Activated CD8-positive, alpha-beta memory T cell treated with anti-CD3 and anti-CD28 coated beads, Interleukin-2, amount 10 ng/mL, durations not matched to agents 7 days and 5 days (primary cell): ENCODE measurements around the gene C5. TPM values are rescaled to one million over a fixed set of nuclear protein-coding genes. Genes with fewer than 3 reads are reported as not detected.

Experiments
- ATAC-seq: fragments of 150-1000 bp; cut with Tn5 transposase; one replicate; pipeline ENCODE4 v1.10.0; 2021; ENCODE audit warnings: moderate library complexity
- CTCF ChIA-PET: fragments of 350-600 bp; sonication (Branson Sonifier 250); formaldehyde crosslinking; loops from one replicate; lab custom pipeline; 2021; ENCODE audit warnings: antibody characterized with exemption; lab: Charles Lee
- DNase-seq: peaks from one replicate; pipeline ENCODE4 v3.0.0-alpha.2; 2020
- H3K27ac Mint-ChIP-seq: one replicate; pipeline ENCODE4 v1.8.0; 2021; ENCODE audit warnings: mild to moderate bottlenecking, mixed read lengths
- H3K27me3 Mint-ChIP-seq: one replicate; pipeline ENCODE4 v1.8.0; 2021; ENCODE audit warnings: mixed read lengths
- H3K36me3 Mint-ChIP-seq: one replicate; pipeline ENCODE4 v1.8.0; 2021; ENCODE audit warnings: mild to moderate bottlenecking, mixed read lengths
- H3K4me1 Mint-ChIP-seq: one replicate; pipeline ENCODE4 v1.8.0; 2021; ENCODE audit warnings: mixed read lengths
- H3K4me3 Mint-ChIP-seq: one replicate; pipeline ENCODE4 v1.8.0; 2021; ENCODE audit warnings: mild to moderate bottlenecking, moderate library complexity, mixed read lengths
- H3K9me3 Mint-ChIP-seq: one replicate; pipeline ENCODE4 v1.8.0; 2022; ENCODE audit warnings: low read depth, mixed read lengths
- total RNA-seq, 2 experiments: library from RNA; stranded (reverse); gene quantifications; one replicate each; pipeline ENCODE4 v1.2.3, GENCODE V29; 2021

The C5 gene
- total RNA-seq, 2 experiments from 2014 or later: 1.9 to 3.0 TPM

DNA sequence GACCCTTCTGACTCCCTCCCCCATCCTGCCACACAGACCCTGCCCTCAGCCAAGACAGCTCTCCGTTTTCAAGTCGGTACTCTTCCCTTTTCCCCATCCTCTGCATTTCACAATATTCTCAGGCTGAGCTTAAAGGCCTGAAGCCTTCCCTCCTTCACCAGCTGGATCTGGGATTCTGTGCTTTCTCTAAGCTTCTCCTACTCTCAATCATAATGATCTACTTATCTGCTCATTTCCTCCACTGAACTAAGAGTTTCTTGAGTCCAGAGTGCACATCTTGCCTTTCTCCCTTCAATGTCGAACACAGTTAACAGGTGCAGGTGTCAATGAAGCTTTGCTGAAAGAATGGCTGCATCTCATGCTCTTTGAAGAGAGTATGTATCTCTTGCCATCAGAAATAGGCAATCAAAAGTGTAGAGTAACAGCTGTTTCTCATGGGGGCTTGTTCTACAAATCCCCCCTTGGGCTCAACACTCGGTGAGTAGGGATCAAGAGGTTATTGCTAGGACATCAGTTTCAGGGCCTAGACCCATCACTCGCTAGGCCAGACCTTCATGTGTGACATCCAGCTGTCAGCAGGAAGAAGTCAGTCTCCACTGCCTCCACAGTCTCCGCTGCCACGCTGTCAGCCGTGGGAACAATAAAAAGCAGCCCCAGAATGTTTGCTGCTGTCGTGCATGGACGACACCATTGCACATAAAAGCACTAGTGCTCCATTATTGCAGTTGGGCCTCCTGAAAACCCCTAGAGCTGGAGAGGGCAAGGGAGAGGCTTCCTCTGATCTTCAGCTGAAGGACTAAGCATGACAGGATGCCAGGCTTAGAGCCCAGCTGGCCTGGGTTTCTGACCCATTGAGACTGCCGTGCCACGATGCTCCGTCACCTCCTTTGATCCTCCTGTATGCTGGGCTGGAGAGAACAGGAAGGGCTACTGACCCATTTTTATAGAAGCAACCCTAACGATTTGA, 147.2 kb downstream of the C5 start:
- DNase-seq (no peak), ATAC-seq (no peak)
- Mint-ChIP-seq H3K27me3 (no peaks in the 10 kb centered on the region), H3K4me1 (peaks cover 83% of the 10 kb centered on the region), H3K9me3 (no peaks in the 10 kb centered on the region), H3K4me3 (no peak overlapping the region), H3K27ac (peak overlapping the region; percentile 85), H3K36me3 (peaks cover 57% of the 10 kb centered on the region)
- CTCF ChIA-PET: interaction anchor here (1.2 to 4.0 kb wide), 5 partner anchors 10 to 34 kb away, joined by 3 to 27 read pairs (median 5); no protein-coding TSS in a partner anchor

Other genes with a start within 250 kb of the C5 start
- gene PSMD5, start 207.4 kb downstream of the C5 start, total RNA-seq: 10 to 100 TPM; 53.6 to 58.9 TPM
- 100 to 1,000 TPM; 246 to 254 TPM for gene PHF19, start 173.1 kb downstream of the C5 start, total RNA-seq
- gene TRAF1, start 123.5 kb downstream of the C5 start, total RNA-seq: 100 to 1,000 TPM in 1 of 2 experiments, 10 to 100 TPM in 1; 59.6 to 114 TPM
- gene CNTRL, start 24.7 kb upstream of the C5 start, total RNA-seq: 100 to 1,000 TPM in 1 of 2 experiments, 10 to 100 TPM in 1; 80.3 to 107 TPM
- 10 to 100 TPM; 57.6 to 71.2 TPM for gene RAB14, start 151.6 kb upstream of the C5 start, total RNA-seq
- gene GSN, start 217.9 kb upstream of the C5 start, total RNA-seq: 1 to 10 TPM; 3.2 to 8.0 TPM